NT2/D1 (cell line): ENCODE results near the gene USP3.

Experiments used
- DNase-seq: peaks from one replicate; pipeline ENCODE4 v3.0.0-alpha.2; 2011; ENCODE audit warnings: low read depth, low spot score
- H3K27me3 ChIP-seq: 2 replicates; pipeline ENCODE4 v1.6.0; 2011; ENCODE audit warnings: mild to moderate bottlenecking; ENCODE audit not compliant: insufficient read length, insufficient read depth
- H3K36me3 ChIP-seq: 2 replicates; pipeline ENCODE4 v1.6.1; 2011; ENCODE audit warnings: mild to moderate bottlenecking, low read length, mixed read lengths; ENCODE audit not compliant: insufficient read depth, insufficient read length
- H3K4me1 ChIP-seq: 2 replicates; pipeline ENCODE4 v1.5.1; 2011; ENCODE audit not compliant: insufficient read depth, insufficient read length
- H3K4me3 ChIP-seq: 2 replicates; pipeline ENCODE4 v1.5.1; 2011; ENCODE audit warnings: low read depth; ENCODE audit not compliant: insufficient read length
- H3K9ac ChIP-seq: 2 replicates; pipeline ENCODE4 v1.6.0; 2011; ENCODE audit warnings: low read depth; ENCODE audit not compliant: insufficient read length
- H3K9me3 ChIP-seq: 2 replicates; pipeline ENCODE4 v1.5.1; 2011; ENCODE audit warnings: mild to moderate bottlenecking, low read length; ENCODE audit not compliant: insufficient read depth
- SUZ12 ChIP-seq: IDR thresholded peaks from 2 replicates; pipeline ENCODE4 v1.6.1; 2011; ENCODE audit not compliant: insufficient read length, insufficient read depth; ENCODE audit errors: extremely low read depth
- YY1 ChIP-seq: IDR thresholded peaks from 2 replicates; pipeline ENCODE4 v1.6.1; 2011; ENCODE audit not compliant: insufficient read length, insufficient read depth
- ZNF274 ChIP-seq: IDR thresholded peaks from 2 replicates; pipeline ENCODE4 v1.6.1; 2011; ENCODE audit warnings: mild to moderate bottlenecking, low read depth, low read length

USP3 gene

GRCh38 chr15:63603516-63603915 is 99.1 kb downstream of the USP3 start:
- TF ChIP-seq YY1 (no peak), SUZ12 (no peak), ZNF274 (no peak)
- Histone ChIP-seq H3K4me3 (no peak overlapping the region), H3K9me3 (no peaks in the 10 kb centered on the region), H3K9ac (no peak overlapping the region), H3K36me3 (peaks cover 24% of the 10 kb centered on the region), H3K27me3 (peaks cover 20% of the 10 kb centered on the region), H3K4me1 (peaks cover 8% of the 10 kb centered on the region)
- DNase-seq, result no peak

- Histone ChIP-seq H3K27me3 (peaks cover 20% of the 10 kb centered on the region), H3K9me3 (no peaks in the 10 kb centered on the region), H3K4me1 (peaks cover 8% of the 10 kb centered on the region)
Measured at GRCh38 chr15:63604281-63604680, 99.9 kb downstream of the USP3 start.

GRCh38 chr15:63605036-63605435 is 100.6 kb downstream of the USP3 start:
- no peaks in the 10 kb centered on the region for H3K9me3 ChIP-seq
- TF ChIP-seq YY1 (no peak), ZNF274 (no peak), SUZ12 (no peak)
- H3K4me3 ChIP-seq, result no peak overlapping the region
- H3K27me3 ChIP-seq, result peaks cover 20% of the 10 kb centered on the region
- H3K36me3 ChIP-seq, result peaks cover 35% of the 10 kb centered on the region
- no peak overlapping the region for H3K9ac ChIP-seq
- DNase-seq, result no peak
- peaks cover 3% of the 10 kb centered on the region for H3K4me1 ChIP-seq

More at GRCh38 chr15:63604281-63604680, 99.9 kb downstream of the USP3 start:
- no peak for TF ChIP-seq SUZ12
- no peak for TF ChIP-seq YY1
- Histone ChIP-seq H3K9ac (no peak overlapping the region), H3K36me3 (peaks cover 31% of the 10 kb centered on the region), H3K4me3 (no peak overlapping the region)
- no peak for DNase-seq

- H3K27me3 ChIP-seq, result peaks cover 20% of the 10 kb centered on the region
- no peak overlapping the region for H3K4me3 ChIP-seq
- H3K9ac ChIP-seq, result no peak overlapping the region
- DNase-seq, result no peak
- TF ChIP-seq YY1 (no peak), SUZ12 (no peak), ZNF274 (no peak)
- peaks cover 3% of the 10 kb centered on the region for H3K4me1 ChIP-seq
- H3K9me3 ChIP-seq, result no peaks in the 10 kb centered on the region
- peaks cover 35% of the 10 kb centered on the region for H3K36me3 ChIP-seq
Measured at GRCh38 chr15:63605816-63606215, 101.4 kb downstream of the USP3 start.

GRCh38 chr15:63606308-63606707 is 101.9 kb downstream of the USP3 start:
- TF ChIP-seq YY1 (no peak), SUZ12 (no peak), ZNF274 (no peak)
- Histone ChIP-seq H3K4me1 (peaks cover 3% of the 10 kb centered on the region), H3K4me3 (no peak overlapping the region), H3K9me3 (no peaks in the 10 kb centered on the region), H3K27me3 (peaks cover 15% of the 10 kb centered on the region), H3K36me3 (peaks cover 36% of the 10 kb centered on the region), H3K9ac (no peak overlapping the region)
- no peak for DNase-seq

- no peaks in the 10 kb centered on the region for H3K9me3 ChIP-seq
- H3K4me3 ChIP-seq, result no peak overlapping the region
- TF ChIP-seq SUZ12 (no peak), ZNF274 (no peak), YY1 (no peak)
- H3K4me1 ChIP-seq, result no peaks in the 10 kb centered on the region
- H3K9ac ChIP-seq, result no peak overlapping the region
- H3K27me3 ChIP-seq, result no peaks in the 10 kb centered on the region
- H3K36me3 ChIP-seq, result peaks cover 50% of the 10 kb centered on the region
- DNase-seq, result no peak
Measured at GRCh38 chr15:63608989-63609388, 104.6 kb downstream of the USP3 start.

- DNase-seq, result no peak
- H3K9ac ChIP-seq, result no peak overlapping the region
- no peaks in the 10 kb centered on the region for H3K9me3 ChIP-seq
- no peaks in the 10 kb centered on the region for H3K4me1 ChIP-seq
- no peaks in the 10 kb centered on the region for H3K27me3 ChIP-seq
- no peak overlapping the region for H3K4me3 ChIP-seq
- H3K36me3 ChIP-seq, result peaks cover 52% of the 10 kb centered on the region
- no peak for TF ChIP-seq YY1
- TF ChIP-seq ZNF274, result no peak
- TF ChIP-seq SUZ12, result no peak
Measured at GRCh38 chr15:63609448-63609847, 105.1 kb downstream of the USP3 start.
